ELR (cell line): ENCODE measurements around the gene ZGPAT.
A peak's percentile ranks its signal among the peaks of the same experiment; 100 is the strongest.
"Not testable (repeated sequence)": the region's sequence is repeated elsewhere in the genome, so short reads cannot be mapped to it uniquely, and the experiment has no call there.

Source experiments
- DNase-seq: peaks from one replicate; pipeline ENCODE4 v3.0.0-alpha.2; 2015; ENCODE audit warnings: low read depth

The ZGPAT gene

DNA sequence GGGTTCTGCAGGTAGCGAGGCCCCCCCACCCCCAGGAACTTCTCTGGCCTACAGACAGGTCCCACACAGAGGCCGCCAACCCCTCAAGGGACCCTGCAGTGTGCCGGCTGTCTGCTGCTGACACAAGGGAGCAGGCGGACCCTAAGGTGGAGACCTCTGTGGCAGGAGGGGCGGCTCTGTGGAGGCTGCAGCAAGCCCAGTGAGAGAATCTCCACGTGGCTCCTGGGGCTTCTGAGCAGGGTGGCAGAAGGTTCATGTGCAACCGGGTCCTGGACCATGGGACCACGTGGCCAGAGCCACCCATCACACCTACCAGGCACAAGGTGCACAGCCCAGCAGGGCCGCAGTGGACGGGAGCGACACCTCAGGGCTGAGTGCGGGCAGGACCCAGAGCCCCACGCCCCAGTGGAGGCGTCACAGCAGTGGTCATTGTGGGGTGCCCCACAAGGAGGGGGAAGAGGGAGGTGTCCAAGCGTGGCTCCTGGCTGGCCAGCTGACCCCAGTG, 4.3 kb upstream of the ZGPAT start:
- no peak for DNase-seq

DNA sequence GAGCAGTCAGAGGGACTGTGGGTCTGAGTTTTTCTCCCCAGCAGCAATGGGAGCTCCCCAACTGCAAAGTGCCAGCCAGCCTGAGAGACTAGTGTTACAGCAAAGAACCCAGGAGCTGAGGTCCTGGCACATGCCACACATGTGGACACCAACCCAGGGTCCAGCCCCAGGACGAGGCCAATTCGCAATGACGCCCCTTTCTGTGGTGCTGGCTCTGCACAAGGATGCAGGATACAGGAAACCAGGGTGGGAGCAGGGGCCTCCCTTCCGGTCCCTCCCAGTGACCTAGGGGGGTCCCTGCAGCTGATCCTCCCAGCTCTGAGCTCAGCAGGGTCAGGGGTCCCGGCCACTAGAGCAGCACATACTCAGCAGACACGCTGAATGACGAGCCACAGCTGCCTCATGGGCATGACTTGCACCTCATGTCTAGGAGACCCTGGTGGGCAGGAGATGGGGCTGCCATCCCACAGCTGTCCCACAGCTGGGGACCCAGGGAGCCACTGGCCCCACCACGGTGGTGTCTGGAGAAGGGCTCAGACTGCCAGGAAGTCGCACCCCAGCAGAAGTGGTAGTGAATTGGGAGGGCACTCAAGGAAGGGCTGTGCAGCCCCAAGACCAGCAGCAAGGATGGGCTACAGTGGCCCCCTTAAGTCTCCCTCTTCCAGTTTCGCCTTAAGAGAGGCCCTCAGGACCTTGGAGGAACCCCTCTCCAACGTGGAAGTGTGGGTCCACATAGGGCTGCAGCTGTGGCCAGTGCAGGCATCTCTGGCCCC, 3.7 kb upstream of the ZGPAT start:
- DNase-seq: no peak

DNA sequence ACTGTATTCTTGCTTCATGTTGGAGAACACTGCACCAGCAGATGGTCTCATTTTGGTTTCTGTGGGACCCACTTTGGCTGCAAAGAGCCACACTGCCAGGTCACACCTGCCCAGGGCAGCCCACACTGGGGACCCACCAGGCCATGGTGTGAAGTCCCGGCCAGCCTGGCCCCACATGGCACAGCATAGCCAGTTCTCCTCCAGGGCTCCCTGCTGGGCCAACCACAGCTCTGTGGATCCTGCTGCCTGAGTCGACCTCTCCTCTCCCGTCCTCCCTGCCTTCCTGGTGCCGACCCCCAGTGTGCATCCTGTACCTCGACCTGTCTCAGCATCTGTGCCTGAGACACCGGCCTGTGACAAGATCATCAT, 3.1 kb upstream of the ZGPAT start:
- DNase-seq: no peak

DNA sequence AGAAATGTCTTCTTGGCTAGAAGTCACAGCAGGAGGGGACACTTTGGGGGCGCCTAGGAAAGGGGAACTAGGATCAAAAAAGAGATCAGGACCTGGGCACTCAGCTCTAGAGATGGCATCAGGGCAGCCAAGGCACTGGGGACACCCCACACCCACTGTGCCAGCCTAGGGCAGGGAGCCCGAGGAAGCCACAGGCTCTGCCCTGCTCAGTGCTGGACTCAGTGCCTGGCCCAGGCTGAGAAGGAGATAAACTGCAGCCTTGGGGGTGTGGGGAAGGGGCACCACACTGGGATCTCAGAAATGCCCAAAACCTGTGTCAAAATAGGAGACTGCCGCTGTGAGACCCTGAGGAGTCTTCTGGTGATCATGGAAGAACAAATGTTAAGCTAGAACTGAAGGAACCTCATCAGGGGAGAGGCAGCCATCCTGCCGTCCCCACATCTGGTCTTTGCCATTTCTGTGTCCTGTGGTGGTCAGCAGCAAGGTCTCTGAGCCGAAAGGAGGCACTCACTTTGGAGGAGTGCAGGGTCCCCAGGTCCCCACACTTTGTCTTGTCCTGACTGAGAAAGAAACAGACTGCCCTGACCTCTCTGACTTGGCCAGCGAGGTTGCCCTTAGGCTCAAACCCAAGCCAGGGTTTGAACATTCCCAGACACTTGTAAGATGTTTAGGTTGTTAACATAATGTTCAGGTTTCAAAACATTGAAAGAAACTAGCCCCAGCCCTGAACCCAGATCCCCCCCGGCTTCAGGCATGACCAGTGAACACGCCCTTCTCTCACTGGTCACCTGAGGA, 2.4 kb upstream of the ZGPAT start:
- no peak for DNase-seq

DNA sequence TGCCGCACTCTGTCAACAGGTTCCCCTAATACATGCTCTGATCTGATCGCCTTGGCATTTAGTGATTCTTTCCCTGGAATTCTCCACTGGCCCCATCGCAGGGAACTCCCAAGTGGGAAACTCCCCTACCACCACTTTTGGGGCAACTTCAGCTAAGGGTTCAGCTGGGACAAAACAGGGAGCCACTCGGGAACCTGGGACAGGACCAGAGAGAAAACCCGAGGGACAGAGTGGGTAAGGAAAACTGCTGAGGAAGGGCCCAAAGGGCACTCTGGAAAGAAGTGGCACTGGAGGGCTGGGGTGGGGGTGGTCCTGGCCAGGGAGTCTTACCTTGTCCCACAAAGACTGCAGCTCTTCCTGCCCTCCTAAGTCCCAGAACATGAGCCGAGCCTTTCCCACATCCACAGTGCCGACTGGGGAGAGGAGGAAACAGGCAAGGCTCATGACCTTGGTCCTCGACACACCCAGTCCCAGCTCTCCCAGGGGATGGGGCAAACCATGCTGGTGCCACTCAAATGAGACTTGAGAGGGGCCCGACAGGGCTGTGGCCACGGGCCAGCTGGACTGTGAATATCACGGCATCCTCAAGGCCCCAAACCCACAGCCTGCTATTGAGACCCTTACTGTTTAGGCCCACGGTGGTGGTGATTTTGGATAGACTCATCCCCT, 1.7 kb upstream of the ZGPAT start:
- no peak for DNase-seq

DNA sequence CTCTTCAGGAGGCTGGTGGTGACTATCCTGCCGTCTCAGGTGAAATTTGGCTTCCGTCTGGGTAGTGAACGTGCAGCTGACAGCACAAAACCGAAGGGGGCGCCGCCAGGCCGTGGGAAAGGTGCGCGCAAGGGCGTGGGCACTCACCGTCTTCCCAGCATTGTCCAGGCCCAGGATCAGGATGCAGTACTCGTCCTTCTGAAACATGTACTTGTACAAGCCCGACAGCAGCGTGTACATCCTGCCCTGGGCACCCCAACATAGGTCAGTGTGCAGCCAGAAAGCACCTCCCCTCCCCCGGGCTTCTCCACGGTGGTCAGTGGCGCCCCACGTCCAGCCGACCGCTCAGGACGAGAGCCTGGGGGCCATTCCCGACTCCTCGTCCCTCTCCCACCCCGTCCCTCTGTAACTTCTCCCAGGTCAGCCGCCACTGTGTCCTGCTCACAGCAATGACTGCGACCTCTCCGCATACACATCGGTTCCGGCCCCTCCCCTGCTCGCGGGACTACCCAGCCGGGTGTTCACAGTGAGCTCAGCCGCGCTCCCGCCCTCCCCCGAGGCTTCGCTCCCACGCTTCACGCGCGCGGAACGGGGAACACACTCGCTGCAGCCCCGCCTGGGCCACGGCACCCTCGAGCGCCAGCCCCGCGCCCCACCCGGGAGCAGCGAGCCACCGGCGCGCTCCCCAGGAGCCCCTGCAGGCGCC, 834 bp upstream of the ZGPAT start:
- peak; percentile 71 for DNase-seq

DNA sequence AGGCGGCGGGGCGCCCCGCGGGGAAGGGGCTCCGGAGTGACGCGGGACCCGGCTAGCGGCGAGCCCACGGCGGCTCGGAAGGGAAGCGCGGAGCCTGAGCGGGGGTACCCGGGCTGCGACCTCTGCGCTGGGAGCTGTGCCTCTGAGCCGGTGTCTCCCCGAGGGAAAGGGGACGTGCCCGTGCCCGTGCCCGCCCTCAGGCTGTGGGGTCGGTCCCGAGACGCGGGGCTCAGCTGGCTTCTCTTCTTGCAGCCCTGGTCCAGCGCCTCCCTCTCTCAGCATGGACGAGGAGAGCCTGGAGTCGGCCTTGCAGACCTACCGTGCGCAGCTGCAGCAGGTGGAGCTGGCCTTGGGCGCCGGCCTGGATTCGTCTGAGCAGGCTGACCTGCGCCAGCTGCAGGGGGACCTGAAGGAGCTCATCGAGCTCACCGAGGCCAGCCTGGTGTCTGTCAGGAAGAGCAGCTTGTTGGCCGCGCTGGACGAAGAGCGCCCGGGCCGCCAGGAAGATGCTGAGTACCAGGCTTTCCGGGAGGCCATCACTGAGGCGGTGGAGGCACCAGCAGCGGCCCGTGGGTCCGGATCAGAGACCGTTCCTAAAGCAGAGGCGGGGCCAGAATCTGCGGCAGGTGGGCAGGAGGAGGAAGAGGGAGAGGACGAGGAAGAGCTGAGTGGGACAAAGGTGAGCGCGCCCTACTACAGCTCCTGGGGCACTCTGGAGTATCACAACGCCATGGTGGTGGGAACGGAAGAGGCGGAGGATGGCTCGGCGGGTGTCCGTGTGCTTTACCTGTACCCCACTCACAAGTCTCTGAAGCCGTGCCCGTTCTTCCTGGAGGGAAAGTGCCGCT, 686 bp downstream of the ZGPAT start:
- peak; percentile 28 for DNase-seq

DNA sequence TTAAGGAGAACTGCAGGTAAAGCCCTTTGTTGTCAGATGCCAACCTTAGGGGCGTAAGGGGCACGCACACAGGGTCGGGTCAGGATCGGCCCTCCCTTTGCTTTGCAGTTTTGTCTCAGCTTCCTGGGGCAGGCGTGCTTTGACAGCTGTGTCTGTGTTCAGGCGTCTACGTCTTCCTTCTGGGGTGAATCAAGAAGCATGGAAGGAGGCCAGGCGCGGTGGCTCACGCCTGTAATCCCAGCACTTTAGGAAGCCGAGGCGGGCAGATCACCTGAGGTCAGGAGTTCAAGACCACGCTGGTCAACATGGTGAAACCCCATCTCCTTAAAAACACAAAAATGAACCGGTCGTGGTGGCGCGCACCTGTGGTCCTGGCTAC, 1.3 kb downstream of the ZGPAT start:
- no peak for DNase-seq

DNA sequence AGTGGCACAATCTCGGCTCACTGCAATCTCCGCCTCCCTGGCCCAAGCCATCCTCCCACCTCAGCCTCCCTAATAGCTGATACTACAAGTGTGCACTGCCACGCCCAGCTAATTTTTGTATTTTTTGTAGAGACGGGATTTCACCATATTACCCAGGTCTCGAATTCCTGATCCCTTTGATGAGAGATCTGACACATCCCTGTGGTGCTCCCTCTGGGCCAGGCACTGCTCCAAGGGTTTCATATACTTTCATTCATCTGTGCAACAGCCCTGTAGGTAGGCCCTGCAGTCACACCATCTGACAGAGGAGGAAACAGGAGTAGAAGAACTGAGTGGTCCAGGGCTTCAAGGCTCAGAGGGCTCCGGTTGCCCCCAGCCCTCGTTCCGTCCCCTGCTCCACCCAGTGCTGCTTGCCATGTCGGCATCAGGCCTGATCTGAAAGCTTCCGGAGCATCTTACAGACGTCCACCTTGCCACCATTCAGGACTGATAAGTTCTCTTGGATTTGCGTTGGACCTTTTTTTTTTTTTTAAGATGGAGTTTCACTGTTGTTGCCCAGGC, 3.3 kb downstream of the ZGPAT start:
- no peak for DNase-seq

DNA sequence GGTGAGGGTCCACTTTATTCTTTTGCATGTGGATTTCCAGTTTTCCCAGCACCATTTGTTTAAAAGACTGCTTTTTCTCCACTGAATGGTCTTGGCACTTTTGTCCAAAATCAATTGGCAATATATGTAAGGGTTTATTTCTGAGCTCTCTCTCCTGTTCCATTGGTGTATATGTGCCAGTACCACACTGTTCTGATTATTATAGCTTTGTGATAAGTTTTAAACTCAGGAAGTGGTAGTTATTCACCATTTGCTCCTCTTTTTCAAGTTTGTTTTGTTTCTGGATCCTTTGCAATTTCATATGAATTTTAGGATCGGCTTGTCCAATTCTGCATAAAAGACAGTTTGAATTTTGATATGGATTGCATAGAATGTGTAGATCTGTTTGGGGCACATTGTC, 4.4 kb downstream of the ZGPAT start:
- no peak for DNase-seq

DNA sequence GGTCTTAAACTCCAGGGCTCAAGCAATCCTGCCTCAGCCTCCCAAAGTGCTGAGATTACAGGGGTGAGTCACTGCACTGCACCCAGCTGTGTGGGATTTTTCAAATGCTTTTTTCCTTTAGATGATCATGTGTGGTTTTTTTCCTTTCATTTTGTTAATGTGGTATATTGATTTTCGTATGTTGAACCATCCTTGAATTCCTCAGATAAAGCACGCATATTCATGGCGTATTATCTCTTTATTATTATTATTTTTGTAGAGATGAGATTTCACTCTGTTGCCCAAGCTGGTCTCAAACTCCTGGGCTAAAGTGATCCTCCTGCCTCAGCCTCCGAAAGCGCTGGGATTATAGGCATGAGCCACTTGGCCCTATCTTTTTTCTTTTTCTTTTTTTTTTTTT, 7.0 kb downstream of the ZGPAT start:
- no peak for DNase-seq

DNA sequence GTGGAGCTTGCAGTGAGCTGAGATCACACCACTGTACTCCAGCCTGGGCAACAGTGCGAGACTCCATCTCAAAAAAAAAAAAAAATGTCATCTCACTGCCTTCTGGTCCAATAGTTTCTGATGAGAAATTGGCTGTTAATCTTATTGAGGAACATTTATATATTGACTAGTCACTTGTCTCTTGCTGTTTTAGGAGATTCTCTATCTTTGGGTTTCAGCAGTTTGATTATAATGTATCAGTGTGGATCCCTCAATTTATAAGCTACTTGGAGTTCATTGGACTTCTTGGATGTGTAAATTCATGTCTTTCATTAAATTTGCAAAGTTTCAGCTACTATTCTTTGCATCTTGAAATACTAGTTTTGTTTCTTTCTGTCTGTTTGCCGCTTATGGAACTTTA, 11.2 kb downstream of the ZGPAT start:
- no peak for DNase-seq

DNA sequence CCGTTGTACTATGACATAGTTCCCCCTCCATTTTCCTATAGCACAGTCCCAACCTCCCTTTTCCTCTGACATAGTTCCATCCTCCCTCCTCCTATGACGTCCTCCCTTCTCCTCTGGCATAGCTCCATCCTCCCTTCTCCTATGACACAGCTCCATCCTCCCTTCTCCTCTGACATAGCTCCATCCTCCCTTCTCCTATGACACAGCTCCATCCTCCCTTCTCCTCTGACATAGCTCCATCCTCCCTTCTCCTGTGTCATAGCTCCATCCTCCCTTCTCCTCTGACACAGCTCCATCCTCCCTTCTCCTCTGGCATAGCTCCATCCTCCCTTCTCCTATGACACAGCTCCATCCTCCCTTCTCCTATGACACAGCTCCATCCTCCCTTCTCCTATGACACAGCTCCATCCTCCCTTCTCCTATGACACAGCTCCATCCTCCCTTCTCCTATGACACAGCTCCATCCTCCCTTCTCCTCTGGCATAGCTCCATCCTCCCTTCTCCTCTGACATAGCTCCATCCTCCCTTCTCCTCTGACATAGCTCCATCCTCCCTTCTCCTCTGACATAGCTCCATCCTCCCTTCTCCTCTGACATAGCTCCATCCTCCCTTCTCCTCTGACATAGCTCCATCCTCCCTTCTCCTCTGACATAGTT, 15.3 kb downstream of the ZGPAT start:
- DNase-seq: not testable (repeated sequence)

DNA sequence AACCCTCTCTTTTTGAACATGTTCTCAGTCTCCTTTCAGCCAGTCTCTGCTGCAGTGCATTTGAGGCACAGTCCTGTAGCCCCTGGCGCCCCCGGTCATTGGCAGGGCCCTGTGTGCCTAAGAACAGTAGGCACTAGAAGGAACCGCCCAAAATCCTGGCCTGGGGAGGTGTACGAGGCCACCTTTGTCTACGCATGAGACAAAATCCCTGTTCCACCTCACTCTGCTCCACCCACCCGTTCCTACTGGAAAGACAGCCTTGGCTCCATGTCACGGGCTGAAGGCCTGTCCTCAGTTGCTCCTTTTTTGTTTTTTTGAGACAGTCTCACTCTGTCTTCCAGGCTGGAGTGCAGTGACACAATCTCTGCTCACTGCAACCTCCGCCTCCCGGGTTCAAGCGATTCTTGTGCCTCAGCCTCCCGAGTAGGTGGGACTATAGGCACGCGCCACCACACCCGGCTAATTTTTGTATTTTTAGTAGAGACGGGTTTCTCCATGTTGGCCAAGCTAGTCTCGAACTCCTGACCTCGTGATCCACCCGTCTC, 22.4 kb downstream of the ZGPAT start:
- not testable (repeated sequence) for DNase-seq

DNA sequence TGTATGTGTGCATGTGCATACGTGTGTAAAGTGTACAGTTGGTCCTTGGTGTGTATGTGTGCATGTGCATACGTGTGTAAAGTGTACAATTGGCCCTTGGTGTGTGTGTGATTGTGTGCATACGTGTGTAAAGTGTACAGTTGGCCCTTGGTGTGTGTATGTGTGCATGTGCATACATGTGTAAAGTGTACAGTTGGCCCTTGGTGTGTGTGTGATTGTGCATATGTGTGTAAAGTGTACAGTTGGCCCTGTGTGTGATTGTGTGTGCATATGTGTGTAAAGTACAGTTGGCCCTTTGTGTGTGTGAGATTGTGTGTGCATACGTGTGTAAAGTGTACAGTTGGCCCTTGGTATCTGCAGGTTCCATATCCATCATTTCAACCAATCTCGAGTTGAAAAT, 23.6 kb downstream of the ZGPAT start:
- no peak for DNase-seq

DNA sequence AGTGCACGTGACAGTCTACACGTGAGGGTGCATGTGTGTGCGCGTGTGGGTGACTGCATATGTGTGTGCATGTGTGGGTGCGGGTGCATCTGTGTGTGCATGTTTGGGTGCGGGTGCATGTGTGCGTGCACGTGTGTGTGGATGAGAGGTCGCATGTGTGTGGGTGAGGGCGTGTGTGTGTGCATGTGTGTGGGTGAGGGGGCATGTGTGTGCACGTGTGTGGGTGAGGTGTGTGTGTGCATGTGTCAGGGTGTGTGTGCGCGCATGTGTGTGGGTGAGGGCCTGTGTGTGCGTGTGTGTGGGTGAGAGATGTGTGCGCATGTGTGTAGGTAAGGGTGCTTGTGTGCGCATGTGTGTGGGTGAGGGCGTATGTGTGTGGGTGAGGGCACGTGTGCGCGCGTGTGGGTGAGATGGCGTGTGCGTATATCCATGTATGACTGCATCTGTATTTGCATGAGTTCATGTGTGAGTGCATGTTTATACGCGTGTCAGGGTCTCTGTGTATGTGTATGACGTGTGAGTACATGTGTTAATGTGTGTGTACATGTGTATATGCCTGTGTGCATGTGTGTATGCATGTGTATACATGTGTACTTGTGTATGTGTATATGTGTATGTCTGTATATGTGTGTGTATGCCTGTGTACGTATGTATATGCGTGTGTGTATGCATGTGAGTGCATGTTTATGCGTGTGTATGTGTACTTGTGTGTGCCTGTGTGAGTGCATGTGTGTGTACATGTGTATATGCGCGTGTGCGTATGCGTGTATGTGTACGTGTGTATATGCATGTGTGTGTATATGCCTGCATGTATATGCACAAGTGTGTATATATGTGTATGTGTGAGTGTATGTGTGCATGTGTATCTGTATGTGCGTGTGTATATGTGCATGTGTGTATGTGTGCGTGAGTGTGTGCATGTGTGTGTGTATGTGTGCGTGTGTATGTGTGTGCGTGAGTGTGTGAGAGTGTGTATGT, 24.6 kb downstream of the ZGPAT start:
- DNase-seq: no peak

DNA sequence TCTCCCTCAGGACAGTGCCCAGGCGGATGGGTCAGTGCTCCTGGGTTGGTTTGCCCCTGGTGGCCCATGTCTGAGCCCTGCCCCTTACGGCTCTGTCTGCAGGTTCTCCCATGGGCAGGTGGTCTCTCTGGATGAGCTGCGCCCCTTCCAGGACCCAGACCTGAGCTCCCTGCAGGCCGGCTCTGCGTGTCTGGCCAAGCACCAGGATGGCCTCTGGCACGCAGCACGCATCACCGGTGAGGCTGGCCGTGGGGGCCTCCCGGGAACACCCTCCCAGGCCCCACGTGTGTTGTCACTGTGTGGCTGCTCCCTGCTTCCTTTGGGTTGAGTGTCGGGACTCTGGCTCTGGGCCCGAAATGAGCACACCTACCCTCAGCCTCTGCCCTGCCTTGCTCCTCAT, 25.3 kb downstream of the ZGPAT start:
- DNase-seq: no peak

DNA sequence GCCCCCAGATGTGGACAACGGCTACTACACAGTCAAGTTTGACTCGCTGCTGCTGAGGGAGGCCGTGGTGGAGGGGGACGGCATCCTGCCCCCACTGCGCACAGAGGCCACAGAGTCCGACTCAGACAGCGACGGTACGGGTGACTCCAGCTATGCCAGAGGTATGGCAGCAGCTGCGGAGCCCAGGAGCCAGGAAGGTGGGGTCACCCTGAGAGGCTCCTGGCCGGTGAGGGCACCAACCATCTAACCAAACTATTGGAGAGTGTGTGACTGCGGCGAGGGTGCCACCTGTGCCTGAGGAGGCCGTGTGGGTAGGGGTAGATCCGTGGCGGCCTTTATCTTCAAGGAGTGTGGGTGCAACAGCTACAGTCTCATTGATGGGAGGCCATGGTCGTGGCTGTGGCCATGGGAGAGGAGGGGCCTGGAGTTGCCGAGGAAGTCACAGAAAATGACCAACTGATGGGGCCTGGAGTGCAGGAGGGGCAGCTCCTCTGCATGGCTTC, 25.8 kb downstream of the ZGPAT start:
- no peak for DNase-seq
